Choroid plexus epithelial cell (primary cell): ENCODE data around the gene MADCAM1.

Experiments used
- DNase-seq: peaks from one replicate; pipeline ENCODE4 v3.0.0-alpha.2; 2010; ENCODE audit warnings: low read depth
- H3K4me3 ChIP-seq: 2 replicates; pipeline ENCODE4 v1.5.1; 2011; ENCODE audit warnings: low read depth, mild to moderate bottlenecking, control low read depth, low read length, moderate library complexity
- TF ChIP-seq, protein P1 (sequence below): conservative IDR thresholded peaks from 2 replicates; pipeline ENCODE4 v1.5.1; 2011; ENCODE audit warnings: low read depth, mild to moderate bottlenecking, control low read depth, inconsistent platforms, low read length, moderate library complexity

Gene MADCAM1

DNA sequence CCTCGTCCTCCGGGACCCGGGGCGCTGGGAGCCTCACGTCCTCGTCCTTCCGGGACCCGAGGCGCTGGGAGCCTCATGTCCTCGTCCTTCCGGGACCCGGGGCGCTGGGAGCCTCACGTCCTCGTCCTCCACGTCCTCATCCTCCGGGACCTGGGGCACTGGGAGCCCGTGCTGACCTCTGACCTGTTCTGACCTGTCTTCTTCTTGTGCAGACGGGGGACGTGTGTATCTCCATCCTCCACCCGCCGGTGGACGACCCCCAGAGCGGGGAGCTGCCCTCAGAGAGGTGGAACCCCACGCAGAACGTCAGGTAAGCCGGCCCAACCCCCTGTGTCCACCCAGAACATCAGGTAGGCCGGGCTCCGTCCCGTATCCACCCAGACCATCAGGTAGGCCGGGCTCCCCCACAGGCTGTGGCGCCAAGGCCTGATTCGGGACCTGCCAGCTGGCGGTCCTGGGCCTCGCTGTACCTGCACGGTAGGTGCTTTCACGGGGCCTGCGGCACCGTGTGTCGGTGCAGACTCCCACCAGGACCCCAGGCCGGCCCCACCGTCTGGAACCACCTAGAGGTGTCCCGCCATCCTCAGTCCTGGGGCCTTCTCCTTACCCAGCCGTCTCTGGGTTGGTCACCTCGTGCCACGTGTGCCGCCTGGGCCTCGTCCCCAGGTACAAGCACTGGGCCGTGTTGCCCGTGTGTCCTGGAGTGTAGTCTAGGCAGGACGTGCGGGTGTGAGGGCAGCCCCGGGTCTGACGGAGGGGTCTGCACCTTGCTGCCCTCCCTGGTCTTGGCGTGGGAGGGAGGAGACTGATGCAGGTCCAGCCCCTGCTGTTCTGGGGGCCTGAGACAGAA is 40.0 kb downstream of the MADCAM1 start:
- TF ChIP-seq, protein P1, sequence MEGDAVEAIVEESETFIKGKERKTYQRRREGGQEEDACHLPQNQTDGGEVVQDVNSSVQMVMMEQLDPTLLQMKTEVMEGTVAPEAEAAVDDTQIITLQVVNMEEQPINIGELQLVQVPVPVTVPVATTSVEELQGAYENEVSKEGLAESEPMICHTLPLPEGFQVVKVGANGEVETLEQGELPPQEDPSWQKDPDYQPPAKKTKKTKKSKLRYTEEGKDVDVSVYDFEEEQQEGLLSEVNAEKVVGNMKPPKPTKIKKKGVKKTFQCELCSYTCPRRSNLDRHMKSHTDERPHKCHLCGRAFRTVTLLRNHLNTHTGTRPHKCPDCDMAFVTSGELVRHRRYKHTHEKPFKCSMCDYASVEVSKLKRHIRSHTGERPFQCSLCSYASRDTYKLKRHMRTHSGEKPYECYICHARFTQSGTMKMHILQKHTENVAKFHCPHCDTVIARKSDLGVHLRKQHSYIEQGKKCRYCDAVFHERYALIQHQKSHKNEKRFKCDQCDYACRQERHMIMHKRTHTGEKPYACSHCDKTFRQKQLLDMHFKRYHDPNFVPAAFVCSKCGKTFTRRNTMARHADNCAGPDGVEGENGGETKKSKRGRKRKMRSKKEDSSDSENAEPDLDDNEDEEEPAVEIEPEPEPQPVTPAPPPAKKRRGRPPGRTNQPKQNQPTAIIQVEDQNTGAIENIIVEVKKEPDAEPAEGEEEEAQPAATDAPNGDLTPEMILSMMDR = no peak
- no peak overlapping the region for H3K4me3 ChIP-seq
- DNase-seq = no peak

DNA sequence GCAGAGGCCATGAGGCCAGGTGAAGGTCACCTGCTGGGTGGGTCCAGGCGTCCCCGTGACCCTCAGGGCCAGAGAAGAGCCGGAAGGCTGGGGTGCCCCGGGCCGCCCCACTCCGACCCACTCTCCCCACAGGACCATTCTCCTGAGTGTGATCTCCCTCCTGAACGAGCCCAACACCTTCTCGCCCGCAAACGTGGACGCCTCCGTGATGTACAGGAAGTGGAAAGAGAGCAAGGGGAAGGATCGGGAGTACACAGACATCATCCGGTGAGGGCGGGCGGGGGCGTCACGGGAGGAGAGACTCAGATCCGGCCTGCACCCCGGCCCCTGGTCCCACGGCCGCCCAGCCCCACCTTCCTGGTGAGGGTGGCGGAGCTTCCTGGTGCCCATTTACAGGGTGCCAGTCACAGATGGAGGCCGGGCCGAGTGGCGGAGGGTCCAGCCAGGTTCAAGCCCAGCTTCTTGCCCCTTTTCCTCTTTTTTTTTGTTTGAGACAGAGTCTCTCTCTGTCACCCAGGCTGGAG is 40.7 kb downstream of the MADCAM1 start:
- no peak overlapping the region for H3K4me3 ChIP-seq
- TF ChIP-seq, protein P1 = no peak
- no peak for DNase-seq

DNA sequence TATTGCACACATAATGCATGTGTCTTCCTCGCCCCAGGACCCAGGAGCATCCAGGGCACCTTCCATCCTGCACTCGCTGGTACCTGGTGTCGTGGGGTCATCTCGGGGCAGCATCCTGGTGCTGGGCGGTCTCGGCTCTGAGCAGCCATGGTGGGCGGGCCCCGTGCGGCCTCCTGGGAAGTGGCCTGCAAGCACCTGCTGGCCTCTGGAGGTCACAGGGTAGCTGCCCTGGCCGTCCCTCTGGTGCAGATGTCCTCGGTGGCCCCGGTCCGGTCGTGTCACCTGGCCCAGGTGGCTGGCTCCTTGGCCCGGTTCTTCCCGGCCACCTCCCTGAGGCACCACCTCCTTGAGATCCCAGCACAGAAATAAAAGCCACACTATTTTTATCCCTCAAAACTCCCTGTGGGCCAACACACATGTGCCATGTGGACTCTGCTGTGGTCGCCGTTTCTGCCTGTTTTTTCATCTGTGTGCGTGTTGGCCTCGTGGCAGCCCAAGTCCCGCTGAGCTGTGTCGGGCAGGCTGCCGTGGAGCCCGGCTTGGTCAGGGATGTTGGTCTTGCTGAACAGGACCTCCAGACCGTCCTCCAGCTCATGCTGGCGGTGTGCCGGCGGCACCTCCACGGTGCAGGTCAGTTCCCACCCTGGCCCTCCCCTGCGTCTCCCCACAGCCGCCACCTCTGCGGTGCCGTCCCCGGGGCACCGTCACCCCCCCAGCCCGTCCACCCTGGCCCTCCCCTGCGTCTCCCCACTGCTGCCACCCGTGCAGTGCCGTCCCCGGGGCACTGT is 42.5 kb downstream of the MADCAM1 start:
- no peak overlapping the region for H3K4me3 ChIP-seq
- TF ChIP-seq, protein P1 = no peak
- no peak for DNase-seq

DNA sequence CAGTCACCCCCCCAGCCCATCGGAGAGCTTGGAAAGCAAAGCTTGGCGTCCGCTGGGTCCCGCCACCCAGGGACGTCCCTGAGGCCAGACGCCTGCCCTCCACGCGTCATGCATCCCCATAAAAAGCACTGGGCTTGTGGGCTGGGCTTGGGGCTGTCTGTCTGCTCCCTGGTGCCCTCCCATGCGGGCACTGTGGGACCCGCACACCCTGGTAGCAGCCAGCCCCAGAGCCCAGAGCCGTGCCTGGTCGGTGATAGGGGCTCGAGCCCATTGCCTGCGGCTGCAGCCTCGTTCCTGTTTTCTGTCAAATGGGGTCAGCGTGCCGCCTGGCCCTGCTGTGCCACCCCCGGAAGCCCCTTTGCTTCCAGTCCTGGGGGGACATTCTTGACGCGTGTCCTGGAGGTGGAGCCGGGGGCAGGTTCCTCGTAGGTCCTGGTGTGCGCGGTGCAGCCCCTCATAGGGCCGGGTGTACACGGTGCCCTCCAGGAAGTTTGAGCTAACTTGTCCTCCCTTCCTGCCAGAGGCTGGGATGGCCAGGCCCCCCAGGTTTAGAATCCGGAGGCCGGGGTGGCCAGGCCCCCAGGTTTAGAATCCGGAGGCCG is 43.2 kb downstream of the MADCAM1 start:
- TF ChIP-seq, protein P1 = no peak
- no peak for DNase-seq
- H3K4me3 ChIP-seq = no peak overlapping the region

DNA sequence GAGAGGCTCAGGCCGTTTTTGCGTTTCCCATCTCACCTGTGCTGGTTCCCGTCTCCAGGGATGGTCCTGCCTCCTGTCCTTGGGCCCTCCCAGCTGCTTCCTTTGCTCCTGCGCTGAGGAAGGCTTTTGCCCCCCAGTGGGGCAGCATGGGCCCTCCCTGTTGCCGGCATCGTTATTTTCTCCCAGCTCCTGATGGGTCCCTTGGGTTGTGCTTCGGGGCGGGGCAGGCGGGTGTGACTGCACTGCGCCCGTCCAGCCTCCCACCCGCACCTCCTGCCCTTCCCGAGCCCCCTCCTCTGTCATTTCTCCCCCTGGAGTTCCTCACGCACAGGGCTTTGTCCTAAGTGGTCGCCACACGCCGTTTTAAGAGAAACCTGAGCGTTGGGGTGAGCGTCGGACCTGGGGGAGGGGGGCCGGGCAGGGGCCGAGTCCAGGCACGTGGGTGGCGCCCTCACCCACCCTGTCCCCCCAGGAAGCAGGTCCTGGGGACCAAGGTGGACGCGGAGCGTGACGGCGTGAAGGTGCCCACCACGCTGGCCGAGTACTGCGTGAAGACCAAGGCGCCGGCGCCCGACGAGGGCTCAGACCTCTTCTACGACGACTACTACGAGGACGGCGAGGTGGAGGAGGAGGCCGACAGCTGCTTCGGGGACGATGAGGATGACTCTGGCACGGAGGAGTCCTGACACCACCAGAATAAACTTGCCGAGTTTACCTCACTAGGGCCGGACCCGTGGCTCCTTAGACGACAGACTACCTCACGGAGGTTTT is 44.8 kb downstream of the MADCAM1 start:
- no peak overlapping the region for H3K4me3 ChIP-seq
- TF ChIP-seq, protein P1 = no peak
- no peak for DNase-seq

DNA sequence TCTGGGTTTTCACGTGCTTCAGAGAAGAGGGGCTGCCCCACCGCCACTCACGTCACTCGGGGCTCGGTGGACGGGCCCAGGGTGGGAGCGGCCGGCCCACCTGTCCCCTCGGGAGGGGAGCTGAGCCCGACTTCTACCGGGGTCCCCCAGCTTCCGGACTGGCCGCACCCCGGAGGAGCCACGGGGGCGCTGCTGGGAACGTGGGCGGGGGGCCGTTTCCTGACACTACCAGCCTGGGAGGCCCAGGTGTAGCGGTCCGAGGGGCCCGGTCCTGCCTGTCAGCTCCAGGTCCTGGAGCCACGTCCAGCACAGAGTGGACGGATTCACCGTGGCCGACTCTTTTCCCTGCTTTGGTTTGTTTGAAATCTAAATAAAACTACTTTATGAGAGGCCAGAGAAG is 45.4 kb downstream of the MADCAM1 start:
- H3K4me3 ChIP-seq = no peak overlapping the region
- TF ChIP-seq, protein P1 = no peak
- no peak for DNase-seq
